Activated T-cell treated with anti-CD3 and anti-CD28 coated beads for 1 hour (primary cell): Measurements from ENCODE around the gene SPATA31C1.
"Not testable (repeated sequence)": the region's sequence is repeated elsewhere in the genome, so short reads cannot be mapped to it uniquely, and the experiment has no call there.

Source experiments
- DNase-seq: peaks from one replicate; pipeline ENCODE4 v3.0.0-alpha.2; 2020; ENCODE audit warnings: low read depth

SPATA31C1 gene

GRCh38 chr9:87938336-87938735 is 20.6 kb downstream of the SPATA31C1 start:
- not testable (repeated sequence) for DNase-seq

GRCh38 chr9:87939096-87939495 is 21.3 kb downstream of the SPATA31C1 start:
- not testable (repeated sequence) for DNase-seq

GRCh38 chr9:87944096-87944495 is 26.3 kb downstream of the SPATA31C1 start:
- no peak for DNase-seq

DNA sequence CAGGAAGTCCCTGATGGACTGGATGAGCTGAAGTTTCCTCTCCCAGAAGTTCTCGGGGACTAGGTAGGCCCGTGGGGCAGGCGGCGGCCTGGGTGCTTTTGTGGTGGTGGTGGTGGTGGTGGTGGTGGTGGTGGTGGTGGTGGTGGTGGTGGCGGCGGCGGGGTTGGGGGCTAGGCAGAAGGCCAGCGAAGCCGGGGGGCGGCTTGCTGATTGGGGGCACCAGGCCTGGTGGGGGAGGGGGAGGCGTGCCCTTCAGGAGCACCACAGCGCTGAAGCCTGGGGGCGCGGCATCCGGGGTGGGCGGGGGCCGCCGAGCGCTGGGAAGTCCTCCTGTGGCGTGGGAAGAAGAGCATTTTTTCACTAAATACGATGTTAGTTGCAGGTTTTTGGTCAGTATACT is 26.9 kb downstream of the SPATA31C1 start:
- no peak for DNase-seq

DNA sequence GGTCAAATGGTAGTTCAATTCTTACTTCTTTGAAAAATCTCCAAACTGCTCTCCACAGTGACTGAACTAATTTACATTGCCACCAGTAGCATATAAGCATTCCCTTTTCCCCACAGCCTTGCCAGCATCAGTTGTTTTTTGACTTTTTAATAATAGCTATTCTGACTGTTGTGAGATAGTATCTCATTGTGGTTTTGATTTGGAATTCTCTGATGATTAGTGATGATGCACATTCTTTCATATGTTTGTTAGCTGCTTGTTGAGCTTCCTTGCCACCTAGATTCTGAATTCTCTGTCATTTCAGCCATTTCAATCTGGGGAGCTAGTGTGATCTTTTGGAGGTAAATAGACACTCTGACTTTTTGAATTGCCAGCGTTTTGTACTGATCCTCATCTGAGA is 32.5 kb downstream of the SPATA31C1 start:
- DNase-seq = no peak

GRCh38 chr9:87950765-87951488 is 33.2 kb downstream of the SPATA31C1 start:
- no peak for DNase-seq

GRCh38 chr9:87954230-87954629 is 36.5 kb downstream of the SPATA31C1 start:
- no peak for DNase-seq

GRCh38 chr9:87957839-87958238 is 40.1 kb downstream of the SPATA31C1 start:
- DNase-seq = no peak

DNA sequence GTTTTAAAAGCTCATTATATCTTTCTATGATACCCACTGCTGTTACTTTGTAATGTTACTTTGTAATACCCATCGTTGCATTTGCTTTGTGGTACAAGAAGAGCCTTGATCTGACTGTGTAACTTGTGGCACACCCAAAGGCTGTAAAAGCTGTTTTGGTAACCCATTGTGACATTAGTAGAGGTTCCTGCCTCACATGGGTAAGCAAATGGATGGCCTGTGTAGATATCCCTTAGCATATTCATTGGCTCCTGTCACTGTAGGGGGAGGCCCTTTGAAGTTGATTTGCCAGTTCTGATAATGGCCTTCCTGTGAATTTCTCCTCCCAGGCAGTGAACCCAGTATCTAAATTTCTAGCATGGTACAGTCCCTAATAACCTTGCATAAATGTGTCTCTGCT is 40.8 kb downstream of the SPATA31C1 start:
- no peak for DNase-seq

DNA sequence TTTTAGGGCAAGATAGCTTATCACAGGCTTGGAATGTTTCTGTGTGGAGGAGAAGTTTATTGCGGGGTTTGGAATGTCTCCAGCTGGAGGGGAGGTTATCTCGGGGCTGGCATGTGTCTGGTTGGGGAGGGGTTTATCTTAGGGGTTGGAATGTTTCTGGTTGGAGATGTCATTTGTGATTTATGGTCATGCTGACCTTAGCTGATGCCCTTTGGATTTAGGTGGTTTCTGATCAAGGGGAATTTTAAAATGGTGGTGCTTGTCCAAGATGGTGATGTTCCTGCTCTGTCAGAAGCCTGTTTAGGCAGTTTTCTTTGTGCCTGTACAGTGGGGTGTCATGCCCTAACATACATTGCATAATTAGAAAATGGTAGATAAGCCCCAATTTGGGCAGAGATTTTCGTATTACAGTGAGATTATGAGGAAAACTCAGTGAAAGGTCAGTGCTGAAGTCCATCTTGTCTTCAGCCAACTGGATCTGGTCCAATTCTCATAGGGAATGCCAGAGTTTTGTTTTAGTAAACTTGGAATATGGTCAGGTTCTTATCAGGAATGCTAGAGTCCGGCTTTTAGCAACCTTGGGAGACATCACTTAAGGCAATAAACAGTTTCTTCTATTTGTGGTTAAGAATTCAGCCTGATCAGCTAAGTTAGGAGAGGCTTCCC is 42.3 kb downstream of the SPATA31C1 start:
- DNase-seq = no peak

GRCh38 chr9:87963770-87964169 is 46.0 kb downstream of the SPATA31C1 start:
- DNase-seq = no peak

DNA sequence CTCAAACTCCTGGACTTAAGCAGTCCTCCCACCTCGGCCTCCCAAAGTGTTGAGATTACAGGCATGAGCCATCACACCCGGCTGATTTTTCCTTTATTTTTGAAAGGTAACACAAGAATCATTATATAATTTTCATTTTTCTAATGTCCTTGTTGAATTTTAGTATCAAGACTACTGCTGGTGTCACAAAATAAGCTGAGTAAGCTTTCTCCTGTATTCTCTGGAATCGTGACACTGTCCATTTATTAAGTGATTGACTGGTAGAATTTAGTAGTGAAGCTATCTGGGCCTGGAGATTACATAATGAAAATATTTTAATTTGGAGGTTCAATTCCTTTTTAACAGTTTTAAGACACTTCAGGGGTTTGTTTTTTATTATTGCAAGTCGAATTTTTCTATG is 47.1 kb downstream of the SPATA31C1 start:
- no peak for DNase-seq

GRCh38 chr9:87968155-87968554 is 50.4 kb downstream of the SPATA31C1 start:
- DNase-seq = no peak

DNA sequence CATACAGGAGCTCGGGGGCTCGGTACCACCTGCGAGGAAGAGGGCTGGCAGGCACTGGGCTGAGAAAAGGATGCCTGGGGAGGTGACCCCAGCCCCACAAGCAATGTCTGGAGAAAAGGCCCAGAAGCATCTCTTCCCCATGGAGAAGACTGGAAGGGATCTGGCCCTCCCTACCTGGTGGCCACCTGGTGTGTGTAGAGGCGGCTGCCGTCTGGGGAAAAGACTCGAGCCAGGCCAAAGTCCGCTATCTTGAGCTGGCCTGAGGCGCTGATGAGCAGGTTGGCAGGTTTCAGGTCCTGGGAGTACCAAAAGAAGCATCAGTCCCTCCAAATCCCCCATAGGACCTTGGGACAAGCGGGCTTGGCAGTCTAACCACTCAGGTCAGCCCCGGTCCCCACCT is 52.8 kb downstream of the SPATA31C1 start:
- no peak for DNase-seq

GRCh38 chr9:87973122-87973521 is 55.4 kb downstream of the SPATA31C1 start:
- no peak for DNase-seq
